WERI-Rb-1 (cell line): Measurements from ENCODE around the gene UFM1.

Experiments used
- DNase-seq: peaks from one replicate; pipeline ENCODE4 v3.0.0-alpha.2; 2020
- H3K27ac ChIP-seq: fragments of 250-450 bp; sonication (Bioruptor Pico); 2 replicates; pipeline ENCODE4 v1.5.1; 2020; ENCODE audit warnings: mild to moderate bottlenecking, moderate library complexity
- H3K27me3 ChIP-seq: fragments of 250-450 bp; sonication (Bioruptor Pico); 2 replicates; pipeline ENCODE4 v1.5.1; 2021; ENCODE audit warnings: mild to moderate bottlenecking, low read depth, moderate library complexity; ENCODE audit not compliant: insufficient read depth, severe bottlenecking
- H3K36me3 ChIP-seq: fragments of 250-450 bp; sonication (Bioruptor Pico); 2 replicates; pipeline ENCODE4 v1.5.1; 2020; ENCODE audit warnings: mild to moderate bottlenecking, moderate library complexity
- H3K4me3 ChIP-seq: 2 replicates; pipeline ENCODE4 v1.5.1; 2011; ENCODE audit warnings: low read depth, mild to moderate bottlenecking, control low read depth, low read length
- H3K9me3 ChIP-seq: fragments of 250-450 bp; sonication (Bioruptor Pico); 2 replicates; pipeline ENCODE4 v1.5.1; 2021; ENCODE audit warnings: mild to moderate bottlenecking, moderate library complexity; ENCODE audit not compliant: severe bottlenecking
- CTCF ChIP-seq: IDR thresholded peaks from 2 replicates; pipeline ENCODE4 v1.5.1; 2011; ENCODE audit warnings: low read depth, mild to moderate bottlenecking, control low read depth, inconsistent platforms, low read length

UFM1 gene

GRCh38 chr13:38340624-38341023 lies 9.0 kb upstream of the UFM1 start:
- DNase-seq: no peak
- Histone ChIP-seq H3K27me3 (no peaks in the 10 kb centered on the region), H3K9me3 (no peaks in the 10 kb centered on the region), H3K27ac (no peak overlapping the region), H3K4me3 (no peak overlapping the region), H3K36me3 (no peaks in the 10 kb centered on the region)
- no peak for TF ChIP-seq CTCF

- no peak overlapping the region for H3K27ac ChIP-seq
- H3K27me3 ChIP-seq: no peaks in the 10 kb centered on the region
- no peaks in the 10 kb centered on the region for H3K9me3 ChIP-seq
- no peak for TF ChIP-seq CTCF
- no peaks in the 10 kb centered on the region for H3K36me3 ChIP-seq
- no peak for DNase-seq
- H3K4me3 ChIP-seq: no peak overlapping the region
Observed at GRCh38 chr13:38341149-38341692, 8.4 kb upstream of the UFM1 start.

GRCh38 chr13:38346764-38347163 lies 2.9 kb upstream of the UFM1 start:
- DNase-seq: no peak
- no peaks in the 10 kb centered on the region for H3K36me3 ChIP-seq
- no peak overlapping the region for H3K4me3 ChIP-seq
- TF ChIP-seq CTCF: no peak
- no peak overlapping the region for H3K27ac ChIP-seq
- H3K27me3 ChIP-seq: no peaks in the 10 kb centered on the region
- H3K9me3 ChIP-seq: no peaks in the 10 kb centered on the region

GRCh38 chr13:38348861-38349389 lies 726 bp upstream of the UFM1 start:
- Histone ChIP-seq H3K4me3 (peak overlapping the region; percentile 68), H3K9me3 (no peaks in the 10 kb centered on the region), H3K27me3 (no peaks in the 10 kb centered on the region), H3K27ac (no peak overlapping the region; the same call in 1 of the 2 replicates), H3K36me3 (no peaks in the 10 kb centered on the region)
- TF ChIP-seq CTCF: no peak
- DNase-seq: no peak

- peak; percentile 37 for DNase-seq
- H3K36me3 ChIP-seq: no peaks in the 10 kb centered on the region
- no peaks in the 10 kb centered on the region for H3K9me3 ChIP-seq
- no peaks in the 10 kb centered on the region for H3K27me3 ChIP-seq
- H3K4me3 ChIP-seq: peak overlapping the region; percentile 69
- peak overlapping the region; percentile 86 for H3K27ac ChIP-seq
- TF ChIP-seq CTCF: no peak
Observed at GRCh38 chr13:38350114-38350617, 515 bp downstream of the UFM1 start.
